ENCODE data around the gene RBP2. TPM values are rescaled to one million over a fixed set of nuclear protein-coding genes. Genes with fewer than 3 reads are reported as not detected.

RBP2 gene
- total RNA-seq, 4 donors from 2014 or later = not detected

GRCh38 chr3:139433089-139433488 is 43.2 kb downstream of the RBP2 start:
- intact Hi-C loops (cut with DNase I; ENCODE audit: low total_unique reads) (no loop called here), in situ Hi-C loops (cut with MboI; ENCODE audit: low sequenced_read_pairs in 4 of 4) (loop anchor here in 3 of 4 donors (25.0 kb wide), 2 partner anchors 129 to 1429 kb away; no protein-coding TSS in a partner anchor)
- no peak overlapping the region for H3K4me3 ChIP-seq
- ATAC-seq = no peak
- H3K4me1 ChIP-seq = no peaks in the 10 kb centered on the region
- no peak for DNase-seq
- H3K27ac ChIP-seq = no peak overlapping the region
- TF ChIP-seq CTCF (IDR thresholded peaks at IDR 0.05 in 4 of 5, conservative IDR thresholded peaks at IDR 0.05 in 1 of 5) = no peak
- no peak for TF ChIP-seq POLR2A (IDR thresholded peaks at IDR 0.05)
- no peaks in the 10 kb centered on the region for H3K36me3 ChIP-seq
- no peaks in the 10 kb centered on the region for H3K27me3 ChIP-seq
- H3K9me3 ChIP-seq = no peaks in the 10 kb centered on the region

GRCh38 chr3:139430493-139430892 is 45.8 kb downstream of the RBP2 start:
- intact Hi-C loops (cut with DNase I; ENCODE audit: low total_unique reads) (no loop called here), in situ Hi-C loops (cut with MboI; ENCODE audit: low sequenced_read_pairs in 4 of 4) (loop anchor here in 3 of 4 donors (25.0 kb wide), 2 partner anchors 132 to 1432 kb away; no protein-coding TSS in a partner anchor)
- H3K4me3 ChIP-seq = no peak overlapping the region
- ATAC-seq = no peak
- TF ChIP-seq POLR2A (IDR thresholded peaks at IDR 0.05) (no peak), CTCF (IDR thresholded peaks at IDR 0.05 in 4 of 5, conservative IDR thresholded peaks at IDR 0.05 in 1 of 5) (no peak)
- H3K27ac ChIP-seq = no peak overlapping the region
- no peaks in the 10 kb centered on the region for H3K27me3 ChIP-seq
- H3K9me3 ChIP-seq = no peaks in the 10 kb centered on the region
- no peaks in the 10 kb centered on the region for H3K36me3 ChIP-seq
- no peaks in the 10 kb centered on the region for H3K4me1 ChIP-seq
- DNase-seq = no peak

GRCh38 chr3:139427283-139428060 is 48.8 kb downstream of the RBP2 start:
- Histone ChIP-seq H3K4me1 (peaks cover 9 to 11% of the 10 kb centered on the region in 2 donors), H3K4me3 (no peak overlapping the region), H3K27me3 (no peaks in the 10 kb centered on the region), H3K27ac (no peak overlapping the region), H3K9me3 (no peaks in the 10 kb centered on the region), H3K36me3 (no peaks in the 10 kb centered on the region)
- in situ Hi-C loops (cut with MboI; ENCODE audit: low sequenced_read_pairs in 4 of 4) (loop anchor here (10.0 to 25.0 kb wide), 4 partner anchors 135 to 1437 kb away; partner anchors contain the start of gene CLSTN2 (in 1 of the 4)), intact Hi-C loops (cut with DNase I; ENCODE audit: low total_unique reads) (loop anchor here (2.0 to 5.0 kb wide), 3 partner anchors 135 to 1435 kb away; partner anchors contain the start of gene CLSTN2)
- ATAC-seq = peak; percentile 95 to 97
- TF ChIP-seq CTCF (IDR thresholded peaks at IDR 0.05 in 4 of 5, conservative IDR thresholded peaks at IDR 0.05 in 1 of 5) = peak; percentile 59 to 80 (median 67)
- no peak for TF ChIP-seq POLR2A (IDR thresholded peaks at IDR 0.05)
- DNase-seq = no peak

GRCh38 chr3:139425745-139426400 is 50.4 kb downstream of the RBP2 start:
- in situ Hi-C loops (cut with MboI; ENCODE audit: low sequenced_read_pairs in 4 of 4) (loop anchor here (10.0 to 25.0 kb wide), 4 partner anchors 136 to 1439 kb away; partner anchors contain the start of gene CLSTN2 (in 1 of the 4)), intact Hi-C loops (cut with DNase I; ENCODE audit: low total_unique reads) (loop anchor here (2.0 to 5.0 kb wide), 2 partner anchors 511 to 1437 kb away; partner anchors contain the start of gene CLSTN2)
- no peak for ATAC-seq
- H3K27me3 ChIP-seq = no peaks in the 10 kb centered on the region
- no peak overlapping the region for H3K27ac ChIP-seq
- H3K4me3 ChIP-seq = no peak overlapping the region
- TF ChIP-seq CTCF (IDR thresholded peaks at IDR 0.05 in 4 of 5, conservative IDR thresholded peaks at IDR 0.05 in 1 of 5) (no peak), POLR2A (IDR thresholded peaks at IDR 0.05) (no peak)
- peaks cover 12 to 17% of the 10 kb centered on the region in 2 donors for H3K4me1 ChIP-seq
- H3K36me3 ChIP-seq = no peaks in the 10 kb centered on the region
- DNase-seq = no peak
- H3K9me3 ChIP-seq = no peaks in the 10 kb centered on the region

All from gastrocnemius medialis (tissue), 4 donors.